Mucosa of descending colon (tissue), 3 donors: Measurements from ENCODE around the gene MEGF11. TPM values are rescaled to one million over a fixed set of nuclear protein-coding genes. Genes with fewer than 3 reads are reported as not detected.

Source experiments
- ATAC-seq: fragments of 200-7000 bp; cut with Tn5 transposase; one replicate; pipeline ENCODE4 v1.9.1; 2020; ENCODE audit warnings: mild to moderate bottlenecking, moderate library complexity
- DNase-seq, 3 donors: peaks; one replicate each; pipeline ENCODE4 v3.0.0-alpha.2; 2020
- H3K36me3 ChIP-seq: fragments of 200-600 bp; one replicate; pipeline ENCODE4 v1.8.0; 2021; ENCODE audit warnings: low read depth, mild to moderate bottlenecking
- H3K4me1 ChIP-seq: fragments of 200-600 bp; one replicate; pipeline ENCODE4 v1.8.0; 2021; ENCODE audit warnings: low read depth, mild to moderate bottlenecking
- H3K4me3 ChIP-seq: fragments of 200-600 bp; one replicate; pipeline ENCODE4 v1.8.0; 2021; ENCODE audit warnings: mild to moderate bottlenecking
- H3K9me3 ChIP-seq: fragments of 200-600 bp; one replicate; pipeline ENCODE4 v1.8.0; 2021; ENCODE audit warnings: mild to moderate bottlenecking
- CTCF ChIP-seq: fragments of 200-600 bp; IDR thresholded peaks from one replicate; pipeline ENCODE4 v1.8.0; 2022; ENCODE audit warnings: antibody characterized with exemption, mild to moderate bottlenecking
- intact Hi-C, 2 donors: fragments of 100-400 bp; cut with DNase I in 1 of 2; cut with micrococcal nuclease in 1 of 2; formaldehyde crosslinking; loops; one replicate each; pipeline versions ENCODE4 v1.11.0 to v1.11.1; 2022; cut with DNase I, micrococcal nuclease
- total RNA-seq, 3 donors: library from RNA; stranded (reverse); fragmentation: NEBNext Ultra II Directional in 2 of 3; extraction: Animal tissue kit (Norgen Biotek cat#: 25700) in 2 of 3; gene quantifications; one replicate each; pipeline versions ENCODE4 v1.2.1 to v1.2.4, GENCODE V29; 2021 to 2023
- donor health status: DM: no; HTN: no; CAD: no; lungs with moderate emphysema.
- donor health status: DM: no; HTN: no; CAD: no.
- donor health status: DM: no; HTN: yes; CAD: no.

Gene MEGF11
- total RNA-seq, 3 donors from 2014 or later = 0.12 to 0.29 (median 0.19) TPM

- Histone ChIP-seq H3K36me3 (no peaks in the 10 kb centered on the region), H3K4me1 (no peaks in the 10 kb centered on the region), H3K9me3 (no peaks in the 10 kb centered on the region), H3K4me3 (no peak overlapping the region)
- TF ChIP-seq CTCF = no peak
- ATAC-seq = no peak
- intact Hi-C loops = no loop called here
- DNase-seq = no peak
Observed at GRCh38 chr15:66111363-66111762, 142.2 kb downstream of the MEGF11 start.

GRCh38 chr15:66110864-66111263 lies 142.7 kb downstream of the MEGF11 start:
- no peak for DNase-seq
- intact Hi-C loops = no loop called here
- H3K4me3 ChIP-seq = no peak overlapping the region
- ATAC-seq = no peak
- no peaks in the 10 kb centered on the region for H3K4me1 ChIP-seq
- no peaks in the 10 kb centered on the region for H3K9me3 ChIP-seq
- no peak for TF ChIP-seq CTCF
- no peaks in the 10 kb centered on the region for H3K36me3 ChIP-seq

GRCh38 chr15:66109826-66110225 lies 143.7 kb downstream of the MEGF11 start:
- DNase-seq (no peak), ATAC-seq (no peak)
- no peaks in the 10 kb centered on the region for H3K4me1 ChIP-seq
- no peaks in the 10 kb centered on the region for H3K9me3 ChIP-seq
- H3K36me3 ChIP-seq = no peaks in the 10 kb centered on the region
- intact Hi-C loops = no loop called here
- no peak for TF ChIP-seq CTCF
- no peak overlapping the region for H3K4me3 ChIP-seq

GRCh38 chr15:66108483-66109265 lies 144.9 kb downstream of the MEGF11 start:
- no peak overlapping the region for H3K4me3 ChIP-seq
- H3K36me3 ChIP-seq = no peaks in the 10 kb centered on the region
- no peaks in the 10 kb centered on the region for H3K9me3 ChIP-seq
- intact Hi-C loops = no loop called here
- no peak for TF ChIP-seq CTCF
- no peak for DNase-seq
- H3K4me1 ChIP-seq = no peaks in the 10 kb centered on the region
- no peak for ATAC-seq

- ATAC-seq = no peak
- no peak overlapping the region for H3K4me3 ChIP-seq
- H3K9me3 ChIP-seq = no peaks in the 10 kb centered on the region
- H3K36me3 ChIP-seq = no peaks in the 10 kb centered on the region
- intact Hi-C loops = no loop called here
- no peak for TF ChIP-seq CTCF
- DNase-seq = no peak
- H3K4me1 ChIP-seq = no peaks in the 10 kb centered on the region
Observed at GRCh38 chr15:66107070-66107469, 146.5 kb downstream of the MEGF11 start.
